HL-60 (cell line): Measurements from ENCODE around the gene GRIP2.

ENCODE experiments used
- DNase-seq, 2 experiments: peaks; one replicate each; pipeline ENCODE4 v3.0.0-alpha.2; 2010 to 2020; ENCODE audit warnings: low read depth in 1 of 2, low spot score in 1 of 2
- H3K27ac ChIP-seq: fragments of 250-450 bp; sonication (Bioruptor Pico); replicated peaks from 2 replicates; pipeline ENCODE4 v1.5.1; 2020; ENCODE audit warnings: mild to moderate bottlenecking, moderate library complexity
- H3K27me3 ChIP-seq: fragments of 250-450 bp; sonication (Bioruptor Pico); 2 replicates; pipeline ENCODE4 v1.5.1; 2021; ENCODE audit warnings: mild to moderate bottlenecking, moderate library complexity; ENCODE audit not compliant: insufficient read depth, poor library complexity, severe bottlenecking
- H3K4me3 ChIP-seq: replicated peaks from 2 replicates; pipeline ENCODE4 v1.5.1; 2011; ENCODE audit warnings: mild to moderate bottlenecking, control low read depth, low read length; ENCODE audit not compliant: insufficient read depth
- GABPA ChIP-seq: IDR thresholded peaks from 2 replicates; pipeline ENCODE4 v1.6.1; 2012; ENCODE audit warnings: low read depth
- POLR2AphosphoS5 ChIP-seq: IDR thresholded peaks from 2 replicates; pipeline ENCODE4 v1.6.1; 2012; ENCODE audit warnings: low read depth
- SPI1 ChIP-seq: IDR thresholded peaks from 2 replicates; pipeline ENCODE4 v1.6.1; 2012; ENCODE audit warnings: low read depth, mild to moderate bottlenecking, borderline replicate concordance
- TF ChIP-seq, protein P1 (sequence below): IDR thresholded peaks from 2 replicates; pipeline ENCODE4 v1.6.1; 2012; ENCODE audit warnings: low read depth; ENCODE audit not compliant: insufficient replicate concordance
- TF ChIP-seq, protein P2 (sequence below): IDR thresholded peaks from one replicate; pipeline ENCODE4 v1.5.1; 2011; ENCODE audit warnings: low read length, control low read depth, inconsistent platforms; ENCODE audit not compliant: insufficient read depth

The GRIP2 gene

DNA sequence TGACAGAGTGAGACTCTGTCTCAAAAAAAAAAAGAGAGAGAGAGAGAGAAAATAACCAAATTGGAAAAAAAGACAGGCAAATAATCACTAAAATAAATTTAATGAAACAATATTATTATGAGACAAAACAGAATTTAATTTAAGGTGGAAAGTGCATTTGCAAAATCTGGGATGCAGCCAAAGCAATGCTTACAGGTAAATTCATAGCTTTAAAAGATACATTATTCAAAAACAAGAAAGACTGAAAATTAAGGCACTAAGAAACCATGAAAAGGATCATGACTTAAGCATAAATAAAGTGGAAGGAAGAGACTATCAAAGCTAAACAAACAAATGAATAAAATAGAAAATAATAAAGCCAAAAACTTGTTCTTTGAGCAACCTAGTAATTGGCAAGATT, 37.7 kb downstream of the GRIP2 start:
- H3K27ac ChIP-seq: no peak overlapping the region
- H3K4me3 ChIP-seq: no peak overlapping the region
- DNase-seq: no peak
- H3K27me3 ChIP-seq: no peaks in the 10 kb centered on the region
- TF ChIP-seq SPI1 (no peak), POLR2AphosphoS5 (no peak), GABPA (no peak)
- TF ChIP-seq, protein P1, sequence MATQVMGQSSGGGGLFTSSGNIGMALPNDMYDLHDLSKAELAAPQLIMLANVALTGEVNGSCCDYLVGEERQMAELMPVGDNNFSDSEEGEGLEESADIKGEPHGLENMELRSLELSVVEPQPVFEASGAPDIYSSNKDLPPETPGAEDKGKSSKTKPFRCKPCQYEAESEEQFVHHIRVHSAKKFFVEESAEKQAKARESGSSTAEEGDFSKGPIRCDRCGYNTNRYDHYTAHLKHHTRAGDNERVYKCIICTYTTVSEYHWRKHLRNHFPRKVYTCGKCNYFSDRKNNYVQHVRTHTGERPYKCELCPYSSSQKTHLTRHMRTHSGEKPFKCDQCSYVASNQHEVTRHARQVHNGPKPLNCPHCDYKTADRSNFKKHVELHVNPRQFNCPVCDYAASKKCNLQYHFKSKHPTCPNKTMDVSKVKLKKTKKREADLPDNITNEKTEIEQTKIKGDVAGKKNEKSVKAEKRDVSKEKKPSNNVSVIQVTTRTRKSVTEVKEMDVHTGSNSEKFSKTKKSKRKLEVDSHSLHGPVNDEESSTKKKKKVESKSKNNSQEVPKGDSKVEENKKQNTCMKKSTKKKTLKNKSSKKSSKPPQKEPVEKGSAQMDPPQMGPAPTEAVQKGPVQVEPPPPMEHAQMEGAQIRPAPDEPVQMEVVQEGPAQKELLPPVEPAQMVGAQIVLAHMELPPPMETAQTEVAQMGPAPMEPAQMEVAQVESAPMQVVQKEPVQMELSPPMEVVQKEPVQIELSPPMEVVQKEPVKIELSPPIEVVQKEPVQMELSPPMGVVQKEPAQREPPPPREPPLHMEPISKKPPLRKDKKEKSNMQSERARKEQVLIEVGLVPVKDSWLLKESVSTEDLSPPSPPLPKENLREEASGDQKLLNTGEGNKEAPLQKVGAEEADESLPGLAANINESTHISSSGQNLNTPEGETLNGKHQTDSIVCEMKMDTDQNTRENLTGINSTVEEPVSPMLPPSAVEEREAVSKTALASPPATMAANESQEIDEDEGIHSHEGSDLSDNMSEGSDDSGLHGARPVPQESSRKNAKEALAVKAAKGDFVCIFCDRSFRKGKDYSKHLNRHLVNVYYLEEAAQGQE: no peak
- TF ChIP-seq, protein P2, sequence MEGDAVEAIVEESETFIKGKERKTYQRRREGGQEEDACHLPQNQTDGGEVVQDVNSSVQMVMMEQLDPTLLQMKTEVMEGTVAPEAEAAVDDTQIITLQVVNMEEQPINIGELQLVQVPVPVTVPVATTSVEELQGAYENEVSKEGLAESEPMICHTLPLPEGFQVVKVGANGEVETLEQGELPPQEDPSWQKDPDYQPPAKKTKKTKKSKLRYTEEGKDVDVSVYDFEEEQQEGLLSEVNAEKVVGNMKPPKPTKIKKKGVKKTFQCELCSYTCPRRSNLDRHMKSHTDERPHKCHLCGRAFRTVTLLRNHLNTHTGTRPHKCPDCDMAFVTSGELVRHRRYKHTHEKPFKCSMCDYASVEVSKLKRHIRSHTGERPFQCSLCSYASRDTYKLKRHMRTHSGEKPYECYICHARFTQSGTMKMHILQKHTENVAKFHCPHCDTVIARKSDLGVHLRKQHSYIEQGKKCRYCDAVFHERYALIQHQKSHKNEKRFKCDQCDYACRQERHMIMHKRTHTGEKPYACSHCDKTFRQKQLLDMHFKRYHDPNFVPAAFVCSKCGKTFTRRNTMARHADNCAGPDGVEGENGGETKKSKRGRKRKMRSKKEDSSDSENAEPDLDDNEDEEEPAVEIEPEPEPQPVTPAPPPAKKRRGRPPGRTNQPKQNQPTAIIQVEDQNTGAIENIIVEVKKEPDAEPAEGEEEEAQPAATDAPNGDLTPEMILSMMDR: no peak

DNA sequence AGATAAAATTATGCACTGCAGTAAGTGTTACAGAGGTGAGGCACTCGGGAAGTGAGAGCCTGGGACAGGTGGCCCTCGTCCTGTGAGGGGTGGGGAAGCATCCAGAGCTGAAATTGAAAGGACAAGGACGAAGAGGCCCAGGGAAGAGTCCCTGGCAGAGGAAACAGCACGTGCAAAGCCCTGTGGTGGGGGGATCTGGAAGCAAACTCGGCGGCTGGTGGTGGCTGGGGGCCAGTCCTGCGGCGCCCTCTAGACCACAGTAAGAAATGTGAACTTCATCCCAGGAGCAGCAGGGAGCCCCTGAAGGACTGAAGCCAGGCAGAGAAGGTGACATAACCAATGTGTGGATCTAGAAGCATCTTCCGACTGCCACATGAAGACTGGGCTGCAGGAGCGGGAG, 42.8 kb downstream of the GRIP2 start:
- TF ChIP-seq GABPA: no peak
- TF ChIP-seq, protein P2: no peak
- TF ChIP-seq POLR2AphosphoS5: no peak
- no peak for TF ChIP-seq SPI1
- H3K27ac ChIP-seq: no peak overlapping the region
- DNase-seq: no peak
- no peak overlapping the region for H3K4me3 ChIP-seq
- H3K27me3 ChIP-seq: no peaks in the 10 kb centered on the region

DNA sequence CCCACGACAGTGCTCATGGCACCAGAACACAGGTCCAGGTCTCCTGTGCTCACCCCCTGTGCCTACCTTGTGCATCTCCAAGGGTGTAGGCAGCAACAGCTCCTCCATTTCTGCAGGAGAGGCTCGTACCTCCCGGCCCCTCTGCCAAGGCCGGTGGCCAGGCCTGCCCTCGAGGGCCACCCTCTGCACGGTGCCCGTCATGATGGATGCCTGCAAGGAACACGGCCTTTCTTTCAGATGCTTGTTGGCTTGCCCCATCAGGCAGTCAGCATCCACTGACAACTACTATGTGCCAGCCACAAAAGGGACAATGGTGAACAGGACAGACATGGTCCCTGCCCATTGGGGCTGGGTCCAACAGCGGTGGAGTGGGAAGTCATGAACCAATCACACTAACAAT, 43.8 kb downstream of the GRIP2 start:
- H3K4me3 ChIP-seq: no peak overlapping the region
- TF ChIP-seq POLR2AphosphoS5: no peak
- TF ChIP-seq, protein P1: no peak
- no peaks in the 10 kb centered on the region for H3K27me3 ChIP-seq
- DNase-seq: no peak
- H3K27ac ChIP-seq: no peak overlapping the region

DNA sequence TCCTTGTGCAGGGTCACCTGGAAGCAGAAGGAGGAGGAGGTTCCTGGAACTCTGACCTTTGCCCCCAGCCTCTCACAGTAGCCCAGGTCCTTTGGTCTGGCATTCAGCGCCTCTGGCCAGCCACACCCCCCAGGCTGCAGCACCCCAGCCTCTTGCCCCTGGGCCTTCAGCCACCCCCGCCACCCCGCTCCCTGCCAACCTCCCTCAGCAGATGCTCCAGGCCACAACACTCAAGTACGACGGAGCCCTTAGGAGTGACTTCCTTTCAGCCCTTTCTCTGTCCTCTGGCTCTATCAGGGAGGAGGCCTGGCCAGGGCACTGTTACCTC, 45.2 kb downstream of the GRIP2 start:
- TF ChIP-seq, protein P2: no peak
- TF ChIP-seq, protein P1: no peak
- TF ChIP-seq GABPA (no peak), SPI1 (no peak), POLR2AphosphoS5 (no peak)
- H3K27ac ChIP-seq: no peak overlapping the region
- no peak overlapping the region for H3K4me3 ChIP-seq
- no peaks in the 10 kb centered on the region for H3K27me3 ChIP-seq
- DNase-seq: no peak
